Cerebellar cortex (tissue), 1 donor: ENCODE measurements around the gene CADPS.
A peak's percentile ranks its signal among the peaks of the same experiment; 100 is the strongest.

Experiments
- DNase-seq: peaks from one replicate; pipeline ENCODE4 v3.0.0-alpha.2; 2015; ENCODE audit warnings: low spot score

Gene CADPS

GRCh38 chr3:62874711-62875557, at the start of gene CADPS:
Gene CADPS, minus strand, starts transcription at chr3:62875416. Its CDS starts 387 bp downstream, at chr3:62875029.
- DNase-seq: peak; percentile 87

GRCh38 chr3:62923066-62923465, 47.9 kb upstream of the CADPS start:
- DNase-seq: no peak

GRCh38 chr3:62922326-62922725, 47.1 kb upstream of the CADPS start:
- no peak for DNase-seq

GRCh38 chr3:62920466-62920784, 45.2 kb upstream of the CADPS start:
- DNase-seq: no peak

GRCh38 chr3:62919784-62920465, 44.7 kb upstream of the CADPS start:
- no peak for DNase-seq

GRCh38 chr3:62918777-62919176, 43.6 kb upstream of the CADPS start:
- no peak for DNase-seq

GRCh38 chr3:62918131-62918530, 42.9 kb upstream of the CADPS start:
- no peak for DNase-seq

- no peak for DNase-seq
Measured at GRCh38 chr3:62911526-62911925, 36.3 kb upstream of the CADPS start.

- DNase-seq: no peak
Measured at GRCh38 chr3:62905331-62905730, 30.1 kb upstream of the CADPS start.

- DNase-seq: no peak
Measured at GRCh38 chr3:62898530-62899496, 23.6 kb upstream of the CADPS start.

GRCh38 chr3:62895901-62896300, 20.7 kb upstream of the CADPS start:
- DNase-seq: no peak

- DNase-seq: no peak
Measured at GRCh38 chr3:62892951-62893350, 17.7 kb upstream of the CADPS start.

GRCh38 chr3:62892045-62892444, 16.8 kb upstream of the CADPS start:
- no peak for DNase-seq

GRCh38 chr3:62888778-62889177, 13.6 kb upstream of the CADPS start:
- DNase-seq: no peak

GRCh38 chr3:62888180-62888579, 13.0 kb upstream of the CADPS start:
- DNase-seq: peak; percentile 68

- DNase-seq: no peak
Measured at GRCh38 chr3:62885136-62885535, 9.9 kb upstream of the CADPS start.

GRCh38 chr3:62884096-62884870, 9.1 kb upstream of the CADPS start:
- DNase-seq: no peak

GRCh38 chr3:62882676-62883200, 7.5 kb upstream of the CADPS start:
- DNase-seq: no peak

- peak; percentile 63 for DNase-seq
Measured at GRCh38 chr3:62876064-62876463, 848 bp upstream of the CADPS start.

GRCh38 chr3:62875558-62876002, 364 bp upstream of the CADPS start:
- DNase-seq: no peak
